Upper lobe of right lung (tissue), 1 donor: ENCODE data around the gene WFS1. TPM values are rescaled to one million over a fixed set of nuclear protein-coding genes. Genes with fewer than 3 reads are reported as not detected.

Experiments
- ATAC-seq: fragments of 200-7000 bp; cut with Tn5 transposase; one replicate; pipeline ENCODE4 v1.9.1; 2020; ENCODE audit warnings: mild to moderate bottlenecking, moderate library complexity
- DNase-seq: peaks from one replicate; pipeline ENCODE4 v3.0.0-alpha.2; 2020
- H3K27ac ChIP-seq: fragments of 200-600 bp; one replicate; pipeline ENCODE4 v1.8.0; 2022
- H3K27me3 ChIP-seq: fragments of 200-600 bp; one replicate; pipeline ENCODE4 v1.8.0; 2022; ENCODE audit warnings: mild to moderate bottlenecking
- H3K36me3 ChIP-seq: fragments of 200-600 bp; one replicate; pipeline ENCODE4 v1.8.0; 2022
- H3K4me1 ChIP-seq: fragments of 200-600 bp; one replicate; pipeline ENCODE4 v1.8.0; 2022
- H3K4me3 ChIP-seq: fragments of 200-600 bp; one replicate; pipeline ENCODE4 v1.8.0; 2022; ENCODE audit warnings: mild to moderate bottlenecking
- H3K9me3 ChIP-seq: fragments of 200-600 bp; one replicate; pipeline ENCODE4 v1.8.0; 2022
- intact Hi-C: fragments of 100-400 bp; cut with DNase I; formaldehyde crosslinking; loops from one replicate; pipeline ENCODE4 v1.11.0; 2022
- total RNA-seq: library from RNA; stranded (reverse); fragmentation: NEBNext Ultra II Directional; extraction: Animal tissue kit (Norgen Biotek cat#: 25700); gene quantifications from one replicate; pipeline ENCODE4 v1.2.1, GENCODE V29; 2021
- TF ChIP-seq, protein P1 (sequence below): fragments of 200-600 bp; IDR thresholded peaks from one replicate; pipeline ENCODE4 v1.8.0; 2022; ENCODE audit warnings: antibody characterized with exemption
- donor health status: DM: no; HTN: yes; CAD: no; lungs with severe emphysema.

Gene WFS1
- total RNA-seq, 1 donor from 2014 or later = 110 TPM

DNA sequence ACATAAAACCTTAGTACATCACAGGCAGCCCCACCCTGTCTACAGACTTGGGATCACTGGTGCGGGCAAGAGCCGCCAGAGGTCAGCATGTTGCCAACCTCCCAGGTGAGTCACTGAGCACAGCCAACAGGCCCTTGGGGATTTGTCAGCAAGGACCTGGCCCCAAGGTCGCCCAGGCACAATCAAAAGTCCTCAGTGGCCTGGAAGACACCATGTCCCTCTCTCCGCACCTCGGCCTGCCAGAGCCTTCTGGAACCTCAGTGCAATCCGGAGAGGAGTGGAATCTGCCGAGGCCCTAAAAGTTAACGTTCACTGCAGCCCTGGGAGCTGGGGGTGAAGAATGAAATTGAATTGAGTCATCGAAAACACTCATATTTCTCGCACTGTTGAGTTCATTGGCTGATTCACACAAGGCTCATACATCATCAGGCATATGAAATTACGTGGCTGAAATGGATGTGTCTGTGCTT is 74.3 kb downstream of the WFS1 start:
- ATAC-seq (no peak), DNase-seq (no peak)
- TF ChIP-seq, protein P1, sequence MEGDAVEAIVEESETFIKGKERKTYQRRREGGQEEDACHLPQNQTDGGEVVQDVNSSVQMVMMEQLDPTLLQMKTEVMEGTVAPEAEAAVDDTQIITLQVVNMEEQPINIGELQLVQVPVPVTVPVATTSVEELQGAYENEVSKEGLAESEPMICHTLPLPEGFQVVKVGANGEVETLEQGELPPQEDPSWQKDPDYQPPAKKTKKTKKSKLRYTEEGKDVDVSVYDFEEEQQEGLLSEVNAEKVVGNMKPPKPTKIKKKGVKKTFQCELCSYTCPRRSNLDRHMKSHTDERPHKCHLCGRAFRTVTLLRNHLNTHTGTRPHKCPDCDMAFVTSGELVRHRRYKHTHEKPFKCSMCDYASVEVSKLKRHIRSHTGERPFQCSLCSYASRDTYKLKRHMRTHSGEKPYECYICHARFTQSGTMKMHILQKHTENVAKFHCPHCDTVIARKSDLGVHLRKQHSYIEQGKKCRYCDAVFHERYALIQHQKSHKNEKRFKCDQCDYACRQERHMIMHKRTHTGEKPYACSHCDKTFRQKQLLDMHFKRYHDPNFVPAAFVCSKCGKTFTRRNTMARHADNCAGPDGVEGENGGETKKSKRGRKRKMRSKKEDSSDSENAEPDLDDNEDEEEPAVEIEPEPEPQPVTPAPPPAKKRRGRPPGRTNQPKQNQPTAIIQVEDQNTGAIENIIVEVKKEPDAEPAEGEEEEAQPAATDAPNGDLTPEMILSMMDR = no peak
- Histone ChIP-seq H3K9me3 (no peaks in the 10 kb centered on the region), H3K27ac (no peak overlapping the region), H3K4me3 (no peak overlapping the region), H3K4me1 (no peaks in the 10 kb centered on the region), H3K27me3 (peaks cover 30% of the 10 kb centered on the region), H3K36me3 (no peaks in the 10 kb centered on the region)
- intact Hi-C loops = no loop called here

DNA sequence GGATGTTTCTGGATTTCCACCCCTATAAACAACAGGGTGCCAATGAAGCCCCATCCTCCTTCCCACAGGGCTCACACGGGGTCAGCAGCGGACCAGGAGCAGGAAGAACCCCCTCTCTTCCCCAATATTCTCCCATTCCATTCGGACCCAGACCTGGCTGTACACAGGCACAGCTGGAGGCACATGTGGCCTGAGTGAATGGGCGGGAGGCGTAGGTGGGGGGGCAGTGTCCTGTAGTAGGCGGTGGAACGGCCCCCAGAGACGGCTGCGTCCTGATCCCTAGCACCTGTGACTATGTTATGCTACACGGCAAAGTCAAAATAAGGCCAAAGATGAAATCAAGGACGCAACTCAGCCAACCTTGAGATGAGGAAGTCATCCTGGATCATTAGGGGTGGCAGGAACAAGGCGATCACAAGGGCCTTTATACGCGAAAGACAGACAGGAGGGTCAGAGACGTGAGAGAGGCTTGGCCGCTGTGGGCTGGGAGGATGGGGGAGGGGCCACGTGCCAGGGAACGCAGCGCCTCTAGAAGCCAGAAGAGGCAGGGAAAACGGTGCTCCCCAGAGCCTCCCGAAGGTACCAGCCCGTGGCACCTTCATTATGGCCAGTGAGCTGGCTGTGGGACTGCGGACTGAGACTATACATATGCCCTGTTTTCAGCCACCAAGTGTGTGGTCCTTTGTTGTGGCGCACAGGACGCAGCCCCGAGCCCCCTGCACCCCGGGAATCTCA is 75.6 kb downstream of the WFS1 start:
- DNase-seq (no peak), ATAC-seq (no peak)
- no peaks in the 10 kb centered on the region for H3K9me3 ChIP-seq
- H3K36me3 ChIP-seq = no peaks in the 10 kb centered on the region
- no peak overlapping the region for H3K4me3 ChIP-seq
- no peak overlapping the region for H3K27ac ChIP-seq
- H3K27me3 ChIP-seq = peaks cover 17% of the 10 kb centered on the region
- intact Hi-C loops = no loop called here
- H3K4me1 ChIP-seq = no peaks in the 10 kb centered on the region
- TF ChIP-seq, protein P1 = no peak

DNA sequence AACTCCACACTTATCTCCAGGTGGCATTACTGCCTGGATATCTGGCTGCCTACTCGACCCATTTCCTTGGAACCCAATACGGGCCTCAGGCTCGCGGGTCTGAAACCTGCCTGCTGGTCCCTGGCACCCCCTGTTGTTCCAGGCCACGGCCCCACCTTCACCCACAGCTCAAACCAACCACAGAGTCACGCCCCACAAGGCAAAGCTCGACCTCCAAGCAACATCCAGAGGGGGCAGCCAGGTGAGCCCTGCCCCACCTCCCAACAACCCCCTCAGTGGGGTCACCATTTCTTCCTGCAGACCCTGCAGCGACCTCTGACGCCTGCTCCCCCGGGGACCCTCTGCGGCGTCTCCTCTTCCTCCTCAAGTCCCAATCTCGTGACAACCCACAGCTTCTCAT is 76.2 kb downstream of the WFS1 start:
- H3K36me3 ChIP-seq = no peaks in the 10 kb centered on the region
- no peaks in the 10 kb centered on the region for H3K9me3 ChIP-seq
- no peak overlapping the region for H3K27ac ChIP-seq
- TF ChIP-seq, protein P1 = no peak
- peaks cover 14% of the 10 kb centered on the region for H3K27me3 ChIP-seq
- no peaks in the 10 kb centered on the region for H3K4me1 ChIP-seq
- no peak for DNase-seq
- H3K4me3 ChIP-seq = no peak overlapping the region
- intact Hi-C loops = no loop called here
- no peak for ATAC-seq

DNA sequence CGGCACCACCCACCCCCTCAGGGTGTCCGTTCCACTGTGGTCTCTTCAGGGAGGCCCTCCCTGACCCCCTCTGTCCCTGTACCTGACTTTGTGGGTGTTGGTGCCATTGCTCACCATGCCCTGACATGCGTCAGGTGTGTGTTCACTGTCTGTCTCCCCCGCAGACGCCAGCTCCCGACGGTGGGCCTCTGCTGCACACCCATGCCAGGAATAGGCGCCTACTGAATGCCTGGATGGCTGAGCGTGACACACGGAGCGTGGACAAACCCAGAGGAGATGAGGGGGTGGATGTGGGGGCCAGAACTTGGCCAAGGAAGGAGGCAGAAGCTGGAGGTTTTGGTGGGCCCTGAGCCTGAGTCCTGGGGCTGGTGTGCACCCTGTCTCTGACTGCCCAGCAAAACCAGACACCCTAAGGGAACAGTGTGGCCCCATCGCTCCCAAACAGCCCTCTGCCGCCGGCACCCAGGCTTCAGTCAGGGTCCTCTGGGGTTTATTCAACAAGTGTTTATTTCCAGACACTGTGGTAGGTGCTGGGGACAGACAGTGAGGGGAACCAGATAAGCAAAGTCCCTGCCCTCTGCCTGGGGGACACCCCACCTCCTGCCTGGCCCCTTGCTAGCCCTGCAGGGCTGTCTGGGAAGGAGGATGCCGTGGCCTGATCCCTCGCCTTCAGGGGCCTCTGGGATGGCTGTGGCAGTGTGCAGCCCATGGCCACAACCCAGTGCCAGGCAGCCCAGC is 76.9 kb downstream of the WFS1 start:
- intact Hi-C loops = no loop called here
- DNase-seq = no peak
- Histone ChIP-seq H3K9me3 (no peaks in the 10 kb centered on the region), H3K4me1 (no peaks in the 10 kb centered on the region), H3K27me3 (peaks cover 19% of the 10 kb centered on the region), H3K27ac (no peak overlapping the region), H3K36me3 (no peaks in the 10 kb centered on the region), H3K4me3 (no peak overlapping the region)
- no peak for ATAC-seq
- TF ChIP-seq, protein P1 = no peak

DNA sequence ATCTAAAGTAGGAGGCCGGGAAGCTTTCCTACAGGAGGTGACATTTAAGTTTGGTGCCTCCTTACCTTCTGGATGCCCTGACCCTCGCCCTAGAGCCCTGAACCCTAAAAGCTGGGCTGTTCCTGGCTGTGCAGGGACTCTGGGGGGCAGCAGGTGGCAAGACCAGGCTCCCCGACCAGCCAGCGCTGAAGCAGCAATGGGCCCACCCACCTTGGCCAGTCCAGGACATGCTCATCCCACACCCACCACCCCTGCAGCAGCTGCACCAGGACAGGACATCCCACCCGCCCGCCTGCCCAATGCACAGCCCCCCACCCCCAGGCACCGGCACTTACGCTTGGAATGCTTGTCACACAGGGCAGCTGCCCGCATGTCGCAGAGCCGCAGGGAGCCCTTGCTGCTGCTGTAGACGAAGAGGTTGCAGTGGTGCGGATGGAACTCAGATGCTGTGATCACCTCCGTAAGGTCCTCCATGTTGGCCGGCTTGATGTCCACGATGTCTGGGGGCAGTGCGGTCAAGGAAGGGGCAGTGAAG is 77.9 kb downstream of the WFS1 start:
- ATAC-seq (no peak), DNase-seq (no peak)
- no peaks in the 10 kb centered on the region for H3K9me3 ChIP-seq
- H3K27ac ChIP-seq = no peak overlapping the region
- H3K27me3 ChIP-seq = peaks cover 24% of the 10 kb centered on the region
- H3K36me3 ChIP-seq = no peaks in the 10 kb centered on the region
- no peaks in the 10 kb centered on the region for H3K4me1 ChIP-seq
- TF ChIP-seq, protein P1 = no peak
- H3K4me3 ChIP-seq = no peak overlapping the region
- intact Hi-C loops = no loop called here
